BLaER1 treated with 17β-estradiol and CSF1 and Interleukin-3, amounts not matched to agents 10 nM and 100 nM (cell line): ENCODE results near the gene PTPRN2.

ENCODE experiments used
- H3K27ac ChIP-seq, 11 experiments: shearing (Covaris generic); formaldehyde crosslinking; 2 replicates each; pipeline ENCODE4 v1.8.1; 2022
- H3K27me3 ChIP-seq, 11 experiments: shearing (Covaris generic); formaldehyde crosslinking; 2 replicates each; pipeline ENCODE4 v1.8.1; 2022
- H3K36me3 ChIP-seq, 11 experiments: shearing (Covaris generic); formaldehyde crosslinking; 2 replicates each; pipeline ENCODE4 v1.8.1; 2022
- H3K4me1 ChIP-seq, 10 experiments: shearing (Covaris generic); formaldehyde crosslinking; 2 replicates each; pipeline ENCODE4 v1.8.1; 2022
- H3K4me2 ChIP-seq, 11 experiments: shearing (Covaris generic); formaldehyde crosslinking; 2 replicates each; pipeline ENCODE4 v1.8.1; 2022
- H3K4me3 ChIP-seq, 10 experiments: shearing (Covaris generic); formaldehyde crosslinking; 2 replicates each; pipeline ENCODE4 v1.8.1; 2022
- H3K9ac ChIP-seq, 11 experiments: shearing (Covaris generic); formaldehyde crosslinking; 2 replicates each; pipeline ENCODE4 v1.8.1; 2022
- H3K9me3 ChIP-seq, 11 experiments: shearing (Covaris generic); formaldehyde crosslinking; replicated peaks in 1 of 11; 2 replicates each; pipeline ENCODE4 v1.8.1; 2022
- H4K20me1 ChIP-seq, 11 experiments: shearing (Covaris generic); formaldehyde crosslinking; 2 replicates each; pipeline ENCODE4 v1.8.1; 2022
- Cebpa-rat ChIP-seq, 11 experiments: shearing (Covaris generic); IDR thresholded peaks; 2 replicates each; pipeline ENCODE4 v1.8.1; 2022

The PTPRN2 gene

DNA sequence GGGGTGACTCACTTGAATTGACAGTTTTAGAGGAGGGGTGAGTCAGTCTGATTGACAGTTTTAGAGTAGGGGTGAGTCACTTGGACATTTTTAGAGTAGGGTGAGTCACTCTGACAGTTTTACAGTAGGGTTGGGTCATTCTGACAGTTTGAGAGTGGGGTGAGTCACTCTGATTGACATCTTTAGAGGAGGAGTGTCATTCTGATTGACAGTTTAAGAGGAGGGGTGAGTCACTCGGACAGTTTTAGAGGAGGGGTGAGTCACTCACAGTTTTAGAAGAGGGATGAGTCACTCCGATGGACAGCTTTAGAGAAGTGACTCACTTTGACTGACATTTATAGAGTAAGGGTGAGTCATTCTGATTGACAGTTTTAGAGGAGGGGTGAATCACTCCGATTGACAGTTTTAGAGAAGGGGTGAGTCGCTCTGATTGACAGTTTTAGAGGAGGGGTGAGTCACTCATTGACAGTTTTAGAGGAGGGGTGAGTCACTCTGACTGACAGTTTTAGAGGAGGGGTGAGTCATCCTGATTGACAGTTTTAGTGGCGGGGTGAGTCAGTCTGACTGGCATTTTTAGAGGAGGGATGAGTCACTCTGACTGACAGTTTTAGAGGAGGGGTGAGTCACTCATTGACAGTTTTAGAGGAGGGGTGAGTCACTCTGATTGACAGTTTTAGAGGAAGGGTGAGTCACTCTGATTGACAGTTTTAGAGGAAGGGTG, 655.0 kb downstream of the PTPRN2 start:
- Histone ChIP-seq H3K4me1 (peaks cover 0 to 62% (median 42%) of the 10 kb centered on the region in 10 experiments; a peak in 16 of 20 replicates), H3K4me3 (peak overlapping the region in 3 of 10 experiments; percentile 12 to 36 (median 21); a peak in 4 of 20 replicates), H3K4me2 (no peak overlapping the region), H3K27ac (peak overlapping the region in 10 of 11 experiments; percentile 20 to 67 (median 60); a peak in 19 of 22 replicates), H3K9me3 (peaks cover 29 to 66% (median 44%) of the 10 kb centered on the region in 11 experiments), H3K27me3 (no peaks in the 10 kb centered on the region), H4K20me1 (no peaks in the 10 kb centered on the region), H3K36me3 (no peaks in the 10 kb centered on the region), H3K9ac (no peak overlapping the region)
- TF ChIP-seq Cebpa-rat (IDR thresholded peaks at IDR 0.05) = no peak

DNA sequence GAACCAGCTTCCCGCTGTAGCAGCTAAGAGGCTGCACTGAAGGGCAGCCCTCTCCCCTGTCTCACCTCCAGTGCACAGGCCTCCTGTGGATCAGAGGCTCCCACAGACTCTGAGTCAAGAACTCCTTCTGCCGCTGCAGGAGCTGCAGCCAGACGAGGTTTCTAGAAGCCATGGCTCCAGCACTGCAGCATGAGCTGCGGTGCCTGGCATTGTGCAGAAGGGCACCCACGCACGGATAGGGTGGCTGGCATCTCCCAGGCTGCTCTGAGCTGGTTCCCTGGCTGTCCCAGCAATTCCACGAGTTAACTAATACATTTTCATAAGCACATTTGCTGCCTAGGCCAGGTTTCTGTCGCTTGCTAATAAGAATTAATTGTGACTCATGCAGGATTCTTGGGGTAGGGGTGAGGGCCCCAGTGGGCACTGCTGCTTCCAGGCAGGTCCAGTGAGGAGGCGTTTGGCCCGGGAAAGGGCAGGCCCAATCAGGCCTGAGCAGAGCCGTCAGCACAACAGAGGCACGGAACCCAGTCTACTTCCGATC, 656.6 kb downstream of the PTPRN2 start:
- Histone ChIP-seq H4K20me1 (peaks cover 0 to 5% (median 0%) of the 10 kb centered on the region in 11 experiments; a peak in 1 of 22 replicates), H3K9ac (no peak overlapping the region), H3K4me3 (no peak overlapping the region; a peak in 1 of 20 replicates), H3K36me3 (no peaks in the 10 kb centered on the region), H3K4me2 (peak overlapping the region in 6 of 11 experiments; percentile 39 to 64 (median 62); a peak in 9 of 22 replicates), H3K4me1 (peaks cover 11 to 72% (median 53%) of the 10 kb centered on the region in 10 experiments), H3K27me3 (no peaks in the 10 kb centered on the region; a peak in 1 of 22 replicates), H3K9me3 (peaks cover 29 to 56% (median 44%) of the 10 kb centered on the region in 11 experiments), H3K27ac (no peak overlapping the region)
- no peak for TF ChIP-seq Cebpa-rat (IDR thresholded peaks at IDR 0.05)

DNA sequence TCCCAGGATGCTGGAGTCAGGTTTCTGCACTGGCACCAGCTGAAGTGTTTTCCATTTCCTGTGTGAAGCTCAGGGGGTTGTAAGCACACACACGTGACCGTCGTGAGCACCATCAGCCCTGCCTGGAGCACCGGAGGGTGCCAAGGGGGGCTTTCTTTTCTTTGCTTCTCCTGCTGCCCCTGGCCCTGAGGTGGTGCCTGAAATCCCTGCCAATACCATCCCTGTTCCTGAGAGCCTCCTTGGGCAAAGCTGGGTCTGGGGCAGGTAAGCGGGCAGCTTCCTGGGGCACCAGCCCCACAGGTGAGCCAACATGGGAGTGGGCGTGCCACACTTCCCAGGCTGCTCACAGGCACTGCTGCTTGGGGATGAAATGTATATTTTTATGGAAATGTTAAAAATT, 657.2 kb downstream of the PTPRN2 start:
- Histone ChIP-seq H3K27ac (no peak overlapping the region), H4K20me1 (peaks cover 0 to 6% (median 0%) of the 10 kb centered on the region in 11 experiments; a peak in 2 of 22 replicates), H3K9me3 (peaks cover 29 to 50% (median 42%) of the 10 kb centered on the region in 11 experiments), H3K9ac (no peak overlapping the region), H3K4me3 (no peak overlapping the region), H3K4me1 (peaks cover 13 to 72% (median 54%) of the 10 kb centered on the region in 10 experiments), H3K4me2 (peak overlapping the region in 7 of 11 experiments; percentile 31 to 64 (median 62); a peak in 14 of 22 replicates), H3K27me3 (no peaks in the 10 kb centered on the region; a peak in 1 of 22 replicates), H3K36me3 (no peaks in the 10 kb centered on the region)
- TF ChIP-seq Cebpa-rat (IDR thresholded peaks at IDR 0.05) = no peak

DNA sequence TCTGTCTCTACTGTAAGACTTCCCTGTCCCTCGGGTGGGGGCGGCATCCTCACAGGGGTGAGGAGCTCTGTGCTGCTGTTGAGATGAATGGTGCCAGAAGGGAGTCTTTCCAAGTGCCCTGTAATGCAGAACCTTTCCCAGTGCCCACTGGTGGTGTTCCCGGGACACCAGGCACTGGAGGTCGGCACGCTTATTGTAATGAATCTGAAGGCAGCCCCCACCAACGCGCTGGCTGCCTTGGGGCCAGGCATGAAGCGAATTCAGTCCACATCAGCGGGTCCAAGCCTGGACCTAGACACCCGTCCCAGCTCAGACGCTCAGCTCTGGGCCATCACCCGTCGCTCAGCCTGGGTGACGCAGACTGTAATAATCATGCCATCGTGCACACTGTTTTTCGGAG, 658.0 kb downstream of the PTPRN2 start:
- Histone ChIP-seq H3K4me3 (no peak overlapping the region), H3K9me3 (peaks cover 28 to 42% (median 35%) of the 10 kb centered on the region in 11 experiments)

DNA sequence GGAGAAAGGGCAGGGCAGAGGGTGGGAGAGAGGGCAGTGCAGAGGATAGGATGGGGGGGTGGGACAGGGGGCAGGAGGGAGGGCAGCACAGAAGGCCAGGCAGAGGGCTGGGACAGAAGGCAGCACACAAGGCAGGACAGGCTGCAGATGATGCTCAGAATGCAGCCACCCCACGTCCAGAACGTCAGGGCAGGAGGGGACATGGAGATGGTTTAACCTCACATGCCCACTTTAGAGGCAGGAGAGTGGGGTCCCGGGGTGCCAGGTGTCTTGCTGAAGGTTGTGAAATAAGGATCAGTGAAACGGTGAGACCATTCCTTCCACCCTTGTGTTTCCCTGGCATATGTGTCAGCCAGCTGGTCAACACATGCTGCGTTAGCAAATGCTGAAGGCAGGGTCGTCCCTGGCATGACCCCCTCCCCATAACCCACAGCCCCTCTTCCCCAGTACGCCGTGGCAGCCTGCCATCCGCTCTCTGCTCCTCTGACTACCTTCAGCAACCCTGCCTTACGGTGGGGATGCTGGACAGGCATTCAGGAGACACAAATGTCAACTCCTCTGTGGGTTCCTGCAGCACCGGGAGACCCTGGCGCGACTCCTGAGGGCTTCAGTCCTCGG, 658.7 kb downstream of the PTPRN2 start:
- peaks cover 13 to 70% (median 56%) of the 10 kb centered on the region in 10 experiments for H3K4me1 ChIP-seq
- no peak overlapping the region for H3K27ac ChIP-seq
- no peak overlapping the region for H3K4me3 ChIP-seq
- H3K4me2 ChIP-seq = peak overlapping the region in 6 of 11 experiments; percentile 14 to 64 (median 50); a peak in 7 of 22 replicates
- H3K9me3 ChIP-seq = peaks cover 20 to 35% (median 27%) of the 10 kb centered on the region in 11 experiments
- no peak overlapping the region for H3K9ac ChIP-seq
- peaks cover 0 to 8% (median 0%) of the 10 kb centered on the region in 11 experiments; a peak in 2 of 22 replicates for H4K20me1 ChIP-seq
- TF ChIP-seq Cebpa-rat (IDR thresholded peaks at IDR 0.05) = no peak
- H3K36me3 ChIP-seq = no peaks in the 10 kb centered on the region
- H3K27me3 ChIP-seq = no peaks in the 10 kb centered on the region; a peak in 1 of 22 replicates

More for the DNA sequence above, 658.0 kb downstream of the PTPRN2 start:
- no peaks in the 10 kb centered on the region for H3K36me3 ChIP-seq
- no peak overlapping the region for H3K9ac ChIP-seq
- H3K4me1 ChIP-seq = peaks cover 13 to 72% (median 57%) of the 10 kb centered on the region in 10 experiments
- H3K4me2 ChIP-seq = peak overlapping the region in 7 of 11 experiments; percentile 31 to 64 (median 62); a peak in 13 of 22 replicates
- H3K27me3 ChIP-seq = no peaks in the 10 kb centered on the region; a peak in 1 of 22 replicates
- peaks cover 0 to 8% (median 0%) of the 10 kb centered on the region in 11 experiments; a peak in 2 of 22 replicates for H4K20me1 ChIP-seq
- no peak for TF ChIP-seq Cebpa-rat (IDR thresholded peaks at IDR 0.05)
- H3K27ac ChIP-seq = no peak overlapping the region

DNA sequence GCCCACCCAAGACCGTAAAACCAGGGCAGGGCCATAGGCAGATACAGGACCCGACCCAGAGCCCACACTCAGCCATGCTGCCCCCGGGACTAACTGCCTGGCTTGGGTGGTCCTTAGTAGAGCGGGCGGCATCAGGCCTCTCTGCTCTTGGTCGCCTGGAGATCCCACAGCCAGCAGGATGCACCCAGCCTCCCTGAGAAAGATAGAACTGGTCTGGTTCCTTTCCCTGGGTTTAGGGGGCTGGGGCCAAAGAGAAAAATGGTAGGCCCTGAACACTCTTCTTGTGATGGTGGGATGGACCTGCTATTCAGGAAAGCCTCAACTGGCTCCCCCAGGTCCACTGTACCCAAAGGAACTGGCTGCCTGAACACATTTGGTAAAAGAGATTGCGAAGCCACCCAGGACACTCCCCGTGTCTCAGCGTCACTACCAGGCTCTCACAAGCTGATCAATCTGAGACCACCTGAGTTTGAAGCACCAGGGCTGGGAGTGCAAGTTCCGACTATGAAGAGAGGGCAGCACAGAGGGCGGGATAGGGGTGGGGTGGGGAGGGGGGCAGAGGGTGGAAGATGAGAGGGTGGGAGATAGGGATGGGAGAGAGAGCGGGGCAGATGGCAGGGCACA, 659.3 kb downstream of the PTPRN2 start:
- Histone ChIP-seq H4K20me1 (peaks cover 0 to 8% (median 0%) of the 10 kb centered on the region in 11 experiments; a peak in 2 of 22 replicates), H3K4me3 (no peak overlapping the region), H3K36me3 (no peaks in the 10 kb centered on the region), H3K9ac (peak overlapping the region in 1 of 11 experiments; percentile 47; a peak in 1 of 22 replicates), H3K4me2 (peak overlapping the region in 9 of 11 experiments; percentile 40 to 87 (median 79); a peak in 17 of 22 replicates), H3K27me3 (no peaks in the 10 kb centered on the region; a peak in 1 of 22 replicates), H3K9me3 (peaks cover 14 to 28% (median 21%) of the 10 kb centered on the region in 11 experiments), H3K27ac (peak overlapping the region in 2 of 11 experiments; percentile 68 to 73; a peak in 1 of 22 replicates), H3K4me1 (peaks cover 13 to 77% (median 56%) of the 10 kb centered on the region in 10 experiments)
- no peak for TF ChIP-seq Cebpa-rat (IDR thresholded peaks at IDR 0.05)

DNA sequence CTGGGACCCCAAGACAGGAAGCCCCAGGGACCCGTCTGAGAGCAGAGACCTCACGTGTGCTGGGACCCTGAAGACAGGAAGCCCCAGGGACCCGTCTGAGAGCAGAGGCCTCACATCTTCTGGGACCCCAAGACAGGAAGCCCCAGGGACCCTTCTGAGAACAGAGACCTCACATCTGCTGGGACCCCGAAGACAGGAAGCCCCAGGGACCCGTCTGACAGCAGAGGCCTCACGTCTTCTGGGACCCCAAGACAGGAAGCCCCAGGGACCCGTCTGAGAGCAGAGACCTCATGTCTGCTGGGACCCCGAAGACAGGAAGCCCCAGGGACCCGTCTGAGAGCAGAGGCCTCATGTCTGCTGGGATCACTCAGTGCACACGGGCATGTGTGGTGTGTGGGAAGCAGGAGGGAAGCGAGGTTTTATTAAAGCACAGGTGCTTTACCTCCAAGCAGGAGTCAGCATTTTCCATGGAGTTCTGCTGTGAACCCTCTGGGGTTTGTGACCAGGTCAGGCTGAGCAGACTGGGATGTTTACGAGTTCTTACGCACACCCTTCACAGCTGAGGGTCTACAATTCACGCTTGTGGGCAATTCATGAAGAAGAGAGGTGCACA, 660.2 kb downstream of the PTPRN2 start:
- H3K27ac ChIP-seq = peak overlapping the region in 8 of 11 experiments; percentile 24 to 73 (median 60); a peak in 15 of 22 replicates
- peaks cover 0 to 8% (median 0%) of the 10 kb centered on the region in 11 experiments; a peak in 2 of 22 replicates for H4K20me1 ChIP-seq
- peaks cover 5 to 20% (median 12%) of the 10 kb centered on the region in 11 experiments for H3K9me3 ChIP-seq
- H3K4me1 ChIP-seq = peaks cover 13 to 79% (median 56%) of the 10 kb centered on the region in 10 experiments
- no peak for TF ChIP-seq Cebpa-rat (IDR thresholded peaks at IDR 0.05)
- H3K36me3 ChIP-seq = no peaks in the 10 kb centered on the region
- peak overlapping the region in 9 of 11 experiments; percentile 40 to 87 (median 79); a peak in 19 of 22 replicates for H3K4me2 ChIP-seq
- H3K27me3 ChIP-seq = no peaks in the 10 kb centered on the region; a peak in 1 of 22 replicates
- no peak overlapping the region for H3K4me3 ChIP-seq
- peak overlapping the region in 6 of 11 experiments; percentile 15 to 59 (median 38); a peak in 8 of 22 replicates for H3K9ac ChIP-seq
